ENCODE results near the gene MTFP1.
"Not testable (repeated sequence)": the region's sequence is repeated elsewhere in the genome, so short reads cannot be mapped to it uniquely, and the experiment has no call there.

Gene MTFP1

DNA sequence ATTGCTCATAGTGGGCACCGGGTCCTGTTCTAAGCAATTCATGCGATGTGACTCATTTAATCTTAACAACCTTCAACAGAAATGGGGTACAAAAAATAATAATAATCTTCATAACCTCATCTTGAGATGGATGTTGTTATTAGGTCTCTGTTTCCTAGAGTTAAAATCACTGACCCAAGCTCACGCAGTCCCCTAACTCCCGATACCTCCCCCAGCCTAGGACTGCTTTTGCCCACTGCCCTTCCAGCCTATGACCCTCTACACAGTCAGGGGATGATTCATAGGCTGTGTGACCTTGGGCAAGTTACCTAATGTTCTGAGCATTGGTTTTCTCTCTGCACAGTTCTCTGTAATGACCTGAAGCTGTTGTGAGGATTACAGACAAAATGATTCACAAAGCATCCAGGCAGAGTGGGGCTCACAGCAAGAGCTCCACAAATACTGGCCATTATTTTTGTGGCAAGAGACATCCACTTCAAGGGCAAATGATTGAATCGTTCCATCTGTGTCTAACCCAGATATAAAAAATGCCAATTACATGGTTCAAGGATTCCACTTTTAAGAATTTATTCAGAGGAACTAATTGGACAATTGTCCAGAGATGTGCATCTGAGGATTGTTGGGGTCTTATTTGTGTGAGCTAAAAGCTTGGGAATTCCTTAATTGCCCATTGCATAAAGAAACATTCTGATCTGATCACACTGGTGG lies 20.0 kb downstream of the MTFP1 start:
- no peak for DNase-seq (ENCODE audit: low spot score)
- TF ChIP-seq CTCF (IDR thresholded peaks at IDR 0.05; ENCODE audit: extremely low read depth, missing control alignments) = no peak

DNA sequence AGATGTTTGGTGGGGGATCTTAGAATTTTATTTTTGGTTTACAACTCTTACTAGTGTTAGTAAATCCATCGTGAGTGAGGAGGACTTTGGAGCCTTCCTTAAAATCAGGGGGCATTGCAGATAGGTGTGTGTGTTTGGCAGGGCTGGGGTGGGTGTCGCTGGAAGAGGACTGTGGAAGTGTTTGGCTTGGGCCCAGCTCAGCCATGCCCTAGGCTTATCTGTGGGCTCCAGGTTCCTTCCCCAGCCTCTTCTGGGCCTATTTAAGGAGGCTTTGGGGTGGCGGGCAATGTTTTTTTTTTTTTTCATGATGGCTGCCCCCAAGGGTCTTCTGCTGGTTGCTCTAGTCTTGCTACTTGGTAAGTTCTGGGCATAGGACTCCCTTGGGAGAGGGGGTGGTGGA lies 22.1 kb downstream of the MTFP1 start:
- DNase-seq (ENCODE audit: low spot score) = no peak
- TF ChIP-seq CTCF (IDR thresholded peaks at IDR 0.05; ENCODE audit: extremely low read depth, missing control alignments) = no peak

DNA sequence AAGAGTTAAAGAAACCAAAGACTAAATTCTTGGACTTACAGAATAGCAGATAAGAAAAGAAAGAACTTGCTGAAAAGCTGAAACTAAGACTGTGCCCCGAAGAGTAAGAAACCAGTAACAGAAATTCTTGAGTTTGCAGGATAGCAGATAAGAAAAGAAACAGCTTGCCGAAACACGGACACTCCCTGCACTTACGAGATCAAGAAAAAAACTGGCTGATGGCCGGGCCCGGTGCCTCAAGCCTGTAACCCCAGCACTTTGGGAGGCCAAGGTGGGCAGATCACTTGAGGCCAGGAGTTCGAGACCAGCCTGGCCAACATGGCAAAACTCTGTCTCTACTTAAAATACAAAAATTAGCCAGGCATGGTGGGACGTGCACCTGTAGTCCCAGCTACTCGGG lies 25.9 kb downstream of the MTFP1 start:
- DNase-seq (ENCODE audit: low spot score) = not testable (repeated sequence)

DNA sequence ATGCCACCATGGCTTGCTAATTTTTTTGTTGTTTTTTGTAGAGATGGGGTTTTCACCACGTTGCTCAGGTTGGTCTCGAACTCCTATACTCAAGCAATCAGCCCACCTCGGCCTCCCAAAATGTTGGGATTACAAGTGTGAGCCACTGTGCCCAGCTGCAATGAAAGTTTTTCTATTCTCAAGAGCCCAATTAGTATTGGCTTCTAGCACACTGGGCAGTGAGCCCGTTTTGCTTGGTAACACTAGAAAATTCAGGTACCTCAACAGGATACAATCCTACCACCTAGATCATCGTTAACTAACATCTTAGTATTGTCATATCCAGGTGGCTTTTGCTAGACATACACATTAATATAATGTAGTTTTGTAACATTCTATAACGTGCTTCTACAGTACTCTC lies 27.3 kb downstream of the MTFP1 start:
- TF ChIP-seq CTCF (IDR thresholded peaks at IDR 0.05; ENCODE audit: extremely low read depth, missing control alignments) = no peak

DNA sequence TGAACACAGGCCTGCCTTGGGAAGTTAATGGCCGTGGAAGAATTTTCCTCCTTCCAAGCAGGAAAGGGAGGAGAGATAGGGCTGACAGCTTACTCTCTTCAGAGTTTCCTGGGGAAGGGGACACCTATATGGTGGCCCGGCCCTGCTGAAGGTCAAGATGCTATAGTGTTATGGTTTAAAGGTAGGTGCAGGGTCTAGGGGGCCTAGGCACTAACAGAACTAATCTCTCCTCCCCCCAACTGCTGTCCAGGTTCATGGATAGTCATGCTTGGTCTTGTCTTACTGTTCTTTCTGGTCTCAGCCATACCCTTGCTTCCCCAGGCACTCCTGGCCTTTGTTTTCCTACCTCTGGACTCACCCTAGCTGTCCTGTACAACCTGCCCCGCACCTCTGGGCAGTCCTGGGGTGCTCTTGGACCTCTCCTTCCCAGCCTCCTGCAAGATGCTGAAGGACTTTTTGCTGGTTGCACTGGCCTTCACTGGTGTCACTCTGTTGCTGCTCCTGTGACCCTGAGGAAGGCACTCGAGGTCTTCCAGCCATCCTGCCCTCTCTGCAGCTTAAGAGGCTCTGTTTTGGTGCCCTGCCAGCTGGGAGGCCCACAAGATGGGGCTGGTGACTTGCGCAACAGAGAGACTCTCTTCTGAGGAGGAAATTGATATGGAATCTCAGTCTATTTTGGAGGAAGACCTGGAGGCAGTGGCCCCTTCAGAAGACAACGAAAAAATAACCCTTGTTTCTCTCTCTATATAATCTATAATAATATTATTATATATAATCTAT lies 28.4 kb downstream of the MTFP1 start:
- TF ChIP-seq CTCF (IDR thresholded peaks at IDR 0.05; ENCODE audit: extremely low read depth, missing control alignments) = no peak
- no peak for DNase-seq (ENCODE audit: low spot score)

More for the DNA sequence above, 27.3 kb downstream of the MTFP1 start:
- DNase-seq (ENCODE audit: low spot score) = no peak

GRCh38 chr22:30455075-30455840 lies 29.7 kb downstream of the MTFP1 start:
- no peak for TF ChIP-seq CTCF (IDR thresholded peaks at IDR 0.05; ENCODE audit: extremely low read depth, missing control alignments)
- DNase-seq (ENCODE audit: low spot score) = no peak

DNA sequence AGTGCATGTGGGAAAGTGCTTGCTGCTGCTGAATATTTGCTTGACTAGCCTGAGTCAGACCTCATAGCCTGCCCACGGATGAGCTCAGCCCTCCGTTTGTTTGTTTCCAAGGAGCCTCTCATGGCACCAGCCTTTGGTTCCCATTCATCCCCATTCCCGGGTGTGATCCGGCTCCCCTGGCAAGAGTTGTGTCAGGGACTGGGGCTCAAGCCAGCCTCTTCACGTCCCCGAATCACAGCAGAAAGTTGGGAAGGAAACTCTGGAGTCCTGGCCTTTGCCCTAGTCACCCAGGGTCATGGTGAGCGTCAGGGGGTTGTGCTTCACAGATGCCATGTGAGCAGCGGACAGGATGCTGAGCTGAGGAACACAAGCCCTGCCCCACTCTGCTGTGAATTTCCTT lies 32.4 kb downstream of the MTFP1 start:
- no peak for TF ChIP-seq CTCF (IDR thresholded peaks at IDR 0.05; ENCODE audit: extremely low read depth, missing control alignments)
- DNase-seq (ENCODE audit: low spot score) = no peak
